ENCODE results near the gene MAP3K20.

MAP3K20 gene

GRCh38 chr2:173210270-173211196, 134.9 kb downstream of the MAP3K20 start:
- in situ Hi-C loops (cut with MboI; ENCODE audit: low sequenced_read_pairs, unreplicated experiment): loop anchor here (5.0 kb wide), 1 partner anchor 183 kb away; no protein-coding TSS in a partner anchor
- TF ChIP-seq, protein P1, sequence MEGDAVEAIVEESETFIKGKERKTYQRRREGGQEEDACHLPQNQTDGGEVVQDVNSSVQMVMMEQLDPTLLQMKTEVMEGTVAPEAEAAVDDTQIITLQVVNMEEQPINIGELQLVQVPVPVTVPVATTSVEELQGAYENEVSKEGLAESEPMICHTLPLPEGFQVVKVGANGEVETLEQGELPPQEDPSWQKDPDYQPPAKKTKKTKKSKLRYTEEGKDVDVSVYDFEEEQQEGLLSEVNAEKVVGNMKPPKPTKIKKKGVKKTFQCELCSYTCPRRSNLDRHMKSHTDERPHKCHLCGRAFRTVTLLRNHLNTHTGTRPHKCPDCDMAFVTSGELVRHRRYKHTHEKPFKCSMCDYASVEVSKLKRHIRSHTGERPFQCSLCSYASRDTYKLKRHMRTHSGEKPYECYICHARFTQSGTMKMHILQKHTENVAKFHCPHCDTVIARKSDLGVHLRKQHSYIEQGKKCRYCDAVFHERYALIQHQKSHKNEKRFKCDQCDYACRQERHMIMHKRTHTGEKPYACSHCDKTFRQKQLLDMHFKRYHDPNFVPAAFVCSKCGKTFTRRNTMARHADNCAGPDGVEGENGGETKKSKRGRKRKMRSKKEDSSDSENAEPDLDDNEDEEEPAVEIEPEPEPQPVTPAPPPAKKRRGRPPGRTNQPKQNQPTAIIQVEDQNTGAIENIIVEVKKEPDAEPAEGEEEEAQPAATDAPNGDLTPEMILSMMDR (IDR thresholded peaks at IDR 0.05; ENCODE audit: borderline replicate concordance, control extremely low read depth, extremely low read depth, insufficient read depth, missing control alignments): peak; percentile 75
- DNase-seq (ENCODE audit: low spot score): peak; percentile 73

- in situ Hi-C loops (cut with MboI; ENCODE audit: low sequenced_read_pairs, unreplicated experiment): loop anchor here (5.0 kb wide), 1 partner anchor 186 kb away; no protein-coding TSS in a partner anchor
- TF ChIP-seq, protein P1 (IDR thresholded peaks at IDR 0.05; ENCODE audit: borderline replicate concordance, control extremely low read depth, extremely low read depth, insufficient read depth, missing control alignments): no peak
- DNase-seq (ENCODE audit: low spot score): no peak
Measured at GRCh38 chr2:173213181-173213580, 137.5 kb downstream of the MAP3K20 start.

GRCh38 chr2:173214213-173214612, 138.6 kb downstream of the MAP3K20 start:
- in situ Hi-C loops (cut with MboI; ENCODE audit: low sequenced_read_pairs, unreplicated experiment): loop anchor here (5.0 kb wide), 1 partner anchor 187 kb away; no protein-coding TSS in a partner anchor
- TF ChIP-seq, protein P1 (IDR thresholded peaks at IDR 0.05; ENCODE audit: borderline replicate concordance, control extremely low read depth, extremely low read depth, insufficient read depth, missing control alignments): no peak
- no peak for DNase-seq (ENCODE audit: low spot score)

- in situ Hi-C loops (cut with MboI; ENCODE audit: low sequenced_read_pairs, unreplicated experiment): no loop called here
- no peak for DNase-seq (ENCODE audit: low spot score)
Measured at GRCh38 chr2:173215316-173215715, 139.7 kb downstream of the MAP3K20 start.

DNA sequence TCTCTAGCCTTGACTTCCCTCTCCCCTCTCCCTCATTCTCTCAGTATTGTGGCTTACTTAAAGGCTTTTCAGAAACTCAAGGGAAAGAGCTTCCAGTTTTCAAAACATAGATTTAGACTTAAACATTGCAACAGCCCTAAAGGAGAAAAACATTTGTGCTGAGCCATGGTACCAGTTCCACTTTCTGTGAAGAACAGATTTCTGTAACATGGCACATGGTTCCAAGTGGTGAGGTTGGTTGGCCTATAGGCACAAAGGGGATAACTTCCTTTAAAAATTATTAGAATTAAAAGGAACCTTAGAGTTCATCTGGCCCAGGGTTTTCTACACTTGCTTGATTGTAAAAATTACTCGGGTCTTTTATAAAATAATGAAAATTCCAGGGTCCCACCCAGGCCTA, 140.4 kb downstream of the MAP3K20 start:
- TF ChIP-seq, protein P1 (IDR thresholded peaks at IDR 0.05; ENCODE audit: borderline replicate concordance, control extremely low read depth, extremely low read depth, insufficient read depth, missing control alignments): no peak
- in situ Hi-C loops (cut with MboI; ENCODE audit: low sequenced_read_pairs, unreplicated experiment): no loop called here
- DNase-seq (ENCODE audit: low spot score): no peak

More at GRCh38 chr2:173215316-173215715, 139.7 kb downstream of the MAP3K20 start:
- TF ChIP-seq, protein P1 (IDR thresholded peaks at IDR 0.05; ENCODE audit: borderline replicate concordance, control extremely low read depth, extremely low read depth, insufficient read depth, missing control alignments): no peak

- no peak for DNase-seq (ENCODE audit: low spot score)
- TF ChIP-seq, protein P1 (IDR thresholded peaks at IDR 0.05; ENCODE audit: borderline replicate concordance, control extremely low read depth, extremely low read depth, insufficient read depth, missing control alignments): no peak
- in situ Hi-C loops (cut with MboI; ENCODE audit: low sequenced_read_pairs, unreplicated experiment): no loop called here
Measured at GRCh38 chr2:173216668-173217067, 141.0 kb downstream of the MAP3K20 start.

Measured in GM13976 (cell line).